Retinal pigment epithelial cell (primary cell): ENCODE results near the gene CCDC194.

Experiments used
- DNase-seq: peaks from one replicate; pipeline ENCODE4 v3.0.0-alpha.2; 2010; ENCODE audit warnings: low read depth
- H3K4me3 ChIP-seq: 2 replicates; pipeline ENCODE4 v1.5.1; 2011; ENCODE audit warnings: mild to moderate bottlenecking, low read length, control low read depth, moderate library complexity
- CTCF ChIP-seq: conservative IDR thresholded peaks from 2 replicates; pipeline ENCODE4 v1.5.1; 2011; ENCODE audit warnings: low read depth, low read length, control low read depth, inconsistent platforms

CCDC194 gene

GRCh38 chr19:17389288-17389687 is 4.7 kb downstream of the CCDC194 start:
- H3K4me3 ChIP-seq = no peak overlapping the region
- no peak for TF ChIP-seq CTCF
- DNase-seq = no peak

GRCh38 chr19:17385878-17386611 is 8.0 kb downstream of the CCDC194 start:
- no peak overlapping the region for H3K4me3 ChIP-seq
- peak; percentile 98 for TF ChIP-seq CTCF
- DNase-seq = no peak

- H3K4me3 ChIP-seq = no peak overlapping the region
- DNase-seq = no peak
- TF ChIP-seq CTCF = no peak
These were observed 13.4 kb downstream of the CCDC194 start for GRCh38 chr19:17380426-17381138.

DNA sequence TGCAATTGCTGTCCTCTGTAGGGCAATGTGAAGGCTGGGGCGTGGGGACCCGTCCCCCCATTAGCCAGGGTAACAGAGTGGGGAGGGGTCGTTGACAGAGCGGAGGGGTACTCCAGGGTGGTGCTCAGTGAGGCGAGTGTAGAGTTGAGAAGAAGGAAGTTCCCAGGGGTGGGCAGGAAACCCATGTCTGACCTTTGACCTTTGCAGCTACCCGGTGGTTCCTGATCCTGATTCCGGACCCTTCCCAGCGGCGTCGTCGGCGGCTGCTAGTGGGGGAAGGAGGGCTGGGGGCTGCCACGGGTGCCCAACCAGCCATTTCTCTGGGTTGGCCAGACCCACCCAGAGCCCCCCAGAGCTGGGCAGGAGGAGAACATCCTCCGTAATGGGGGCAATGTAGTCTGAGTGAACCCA is 14.8 kb downstream of the CCDC194 start:
- no peak for TF ChIP-seq CTCF
- no peak for DNase-seq
- no peak overlapping the region for H3K4me3 ChIP-seq

- no peak for TF ChIP-seq CTCF
- H3K4me3 ChIP-seq = no peak overlapping the region
- DNase-seq = no peak
These were observed 15.7 kb downstream of the CCDC194 start for GRCh38 chr19:17378271-17378670.

GRCh38 chr19:17376935-17377600 is 16.9 kb downstream of the CCDC194 start, which contains the start of gene PLVAP:
PLVAP (minus strand) TSS chr19:17377342; CDS start chr19:17377288, 54 bp downstream.
- no peak for TF ChIP-seq CTCF
- H3K4me3 ChIP-seq = no peak within 1 kb of the TSS
- DNase-seq = no peak
